Lower leg skin (tissue), 4 donors: ENCODE data around the gene PPP1R26. TPM values are rescaled to one million over a fixed set of nuclear protein-coding genes. Genes with fewer than 3 reads are reported as not detected.

ENCODE experiments used
- DNase-seq, 2 donors: peaks; one replicate each; pipeline ENCODE4 v3.0.0-alpha.2; 2019; ENCODE audit warnings: low spot score in 2 of 2
- H3K4me3 ChIP-seq: fragments of 200-600 bp; sonication (generic); 2 replicates; pipeline ENCODE4 v1.5.1; 2017; ENCODE audit warnings: mild to moderate bottlenecking, low read depth; ENCODE audit not compliant: poor library complexity, severe bottlenecking
- CTCF ChIP-seq, 3 donors: fragments of 450-650 bp; IDR thresholded peaks; one replicate each; pipeline ENCODE4 v1.5.1; 2016; ENCODE audit warnings: antibody characterized with exemption in 3 of 3, mild to moderate bottlenecking in 3 of 3, moderate library complexity in 2 of 3
- POLR2A ChIP-seq, 2 donors: fragments of 450-650 bp; IDR thresholded peaks; one replicate each; pipeline ENCODE4 v1.6.1; 2016 to 2017; ENCODE audit warnings: antibody characterized with exemption in 2 of 2, mild to moderate bottlenecking in 1 of 2, moderate library complexity in 1 of 2
- WGBS, 2 donors: methylation state at CpG; one replicate each; pipeline ENCODE4 v1.1.5; 2018; 5-methylcytosine and 5-hydroxymethylcytosine counted together
- intact Hi-C: fragments of 100-400 bp; cut with DNase I; formaldehyde crosslinking; loops from one replicate; pipeline ENCODE4 v1.15.0; 2023; ENCODE audit warnings: low total_unique reads
- total RNA-seq, 4 donors: library from RNA; depleted of rRNA; stranded (reverse); fragments of >200 nt; gene quantifications; one replicate each; pipeline ENCODE4 v1.1.0, GENCODE V29; 2016

The PPP1R26 gene
- total RNA-seq, 4 donors from 2014 or later = 8.4 to 11.5 (median 9.2) TPM

DNA sequence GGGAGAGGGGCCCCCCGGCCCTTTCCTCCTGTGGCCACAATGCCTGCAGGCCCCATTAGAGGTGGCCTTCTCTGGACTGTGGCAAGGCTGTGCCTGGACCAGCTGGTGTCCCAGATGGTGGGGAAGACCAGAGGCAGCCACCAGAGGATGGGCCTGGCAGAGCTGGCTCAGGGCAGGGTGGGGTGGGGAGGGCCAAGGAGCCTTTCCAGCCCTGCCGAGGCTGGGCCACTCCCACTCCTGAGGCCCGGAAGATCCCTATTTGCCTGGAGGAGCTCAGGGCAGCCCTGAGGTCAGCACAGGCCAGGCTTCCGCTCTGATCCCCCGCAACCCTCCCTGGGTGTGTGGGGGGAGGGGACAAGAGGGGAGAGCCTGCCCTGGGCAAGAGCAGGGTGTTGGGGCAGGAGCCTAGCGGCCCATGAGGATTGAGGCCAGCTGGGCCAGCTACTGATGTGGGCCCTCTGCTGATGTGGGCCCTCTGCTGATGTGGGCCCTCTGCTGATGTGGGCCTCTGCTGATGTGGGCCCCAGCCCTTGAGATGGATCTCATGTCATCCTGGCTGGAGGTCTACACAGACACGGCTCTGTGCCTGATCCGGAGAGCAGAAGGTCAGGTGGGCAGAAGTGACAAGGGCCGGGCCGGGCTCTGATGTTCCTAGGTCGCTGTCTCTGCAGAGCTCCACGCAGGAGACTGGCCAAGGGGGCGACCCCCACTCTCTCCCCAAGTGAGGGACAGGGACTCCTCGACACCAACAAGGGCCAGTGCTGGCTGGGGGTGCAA, 26.9 kb downstream of the PPP1R26 start:
- TF ChIP-seq CTCF (IDR thresholded peaks at IDR 0.05) = no peak
- TF ChIP-seq POLR2A (IDR thresholded peaks at IDR 0.05) = no peak
- 43 to 69% methylated on average over 4 to 5 of the region's 14 CpGs for WGBS, 2 donors
- intact Hi-C loops = no loop called here
- DNase-seq = no peak
- no peak overlapping the region for H3K4me3 ChIP-seq

GRCh38 chr9:135507104-135508035, 27.8 kb downstream of the PPP1R26 start:
- TF ChIP-seq CTCF (IDR thresholded peaks at IDR 0.05) (no peak), POLR2A (IDR thresholded peaks at IDR 0.05) (no peak)
- intact Hi-C loops = no loop called here
- peak in 1 of 2 donors; percentile 76 for DNase-seq
- 84 to 87% methylated on average over 22 to 23 of the region's 23 CpGs for WGBS, 2 donors
- no peak overlapping the region for H3K4me3 ChIP-seq

DNA sequence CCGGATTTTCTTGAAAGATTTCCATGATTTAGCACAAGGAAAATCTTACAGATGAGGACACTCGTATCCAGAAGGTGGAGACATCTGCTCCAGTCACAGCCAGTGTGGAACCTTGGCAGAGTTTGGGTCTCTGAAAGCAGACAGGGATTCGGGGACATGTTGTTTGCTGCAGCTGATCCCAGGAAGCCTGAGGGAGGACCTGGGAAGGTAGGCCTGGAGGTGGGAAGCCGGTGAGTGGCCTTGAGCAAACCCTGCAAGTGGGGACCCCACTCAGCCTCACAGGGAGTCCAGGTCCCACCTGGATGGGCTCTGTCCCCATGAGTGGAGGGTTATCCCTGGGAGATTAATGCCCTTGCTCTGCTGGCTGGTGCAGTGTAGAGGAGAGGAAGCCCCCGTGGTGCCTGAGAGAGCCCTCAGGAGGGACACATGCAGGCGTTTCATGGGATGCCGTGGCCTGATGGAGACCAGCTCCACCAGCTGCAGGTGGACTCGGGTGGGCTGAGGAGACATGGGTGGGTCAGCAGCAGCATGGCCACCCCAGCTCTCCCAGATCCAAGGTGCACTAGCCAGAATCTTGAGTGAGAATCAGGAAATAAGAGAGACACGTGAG, 28.7 kb downstream of the PPP1R26 start:
- TF ChIP-seq POLR2A (IDR thresholded peaks at IDR 0.05) (no peak), CTCF (IDR thresholded peaks at IDR 0.05) (no peak)
- WGBS, 2 donors = 89 to 90% methylated on average over 8 to 9 of the region's 9 CpGs
- DNase-seq = peak in 1 of 2 donors; percentile 63
- H3K4me3 ChIP-seq = no peak overlapping the region
- intact Hi-C loops = no loop called here

- DNase-seq = no peak
- 81 to 90% methylated on average over 2 of the region's 2 CpGs for WGBS, 2 donors
- H3K4me3 ChIP-seq = no peak overlapping the region
- TF ChIP-seq POLR2A (IDR thresholded peaks at IDR 0.05) = no peak
- no peak for TF ChIP-seq CTCF (IDR thresholded peaks at IDR 0.05)
- intact Hi-C loops = no loop called here
These were observed 29.9 kb downstream of the PPP1R26 start for GRCh38 chr9:135509458-135509857.

DNA sequence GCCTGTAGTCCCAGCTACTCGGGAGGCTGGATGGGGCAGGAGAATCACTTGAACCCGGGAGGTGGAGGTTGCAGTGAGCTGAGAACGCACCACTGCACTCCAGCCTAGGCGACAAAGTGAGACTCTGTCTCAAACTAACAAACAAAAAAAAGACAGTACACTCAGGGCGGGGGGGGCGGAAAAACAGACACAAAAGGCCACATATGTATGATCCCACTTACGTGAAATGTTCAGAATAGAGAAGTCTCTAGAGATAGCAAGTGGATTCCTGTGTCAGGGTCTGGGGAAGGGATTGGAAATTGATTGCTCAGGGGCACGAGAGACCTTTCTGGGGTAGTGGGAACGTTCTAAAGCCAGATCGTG, 32.6 kb downstream of the PPP1R26 start:
- intact Hi-C loops = no loop called here
- DNase-seq = peak in 1 of 2 donors; percentile 60
- no peak overlapping the region for H3K4me3 ChIP-seq
- WGBS, 2 donors = 75 to 80% methylated on average over 10 of the region's 10 CpGs
- TF ChIP-seq POLR2A (IDR thresholded peaks at IDR 0.05) = no peak
- TF ChIP-seq CTCF (IDR thresholded peaks at IDR 0.05) = no peak
